LNCaP clone FGC (cell line): ENCODE results near the gene IGF1R.

Experiments
- DNase-seq: peaks from one replicate; pipeline ENCODE4 v3.0.0-alpha.2; 2011; ENCODE audit warnings: low read depth
- H3K4me3 ChIP-seq: 2 replicates; pipeline ENCODE4 v1.5.1; 2011; ENCODE audit warnings: mild to moderate bottlenecking, low read depth, low read length, control low read depth
- TF ChIP-seq, protein P1 (sequence below): IDR thresholded peaks from 2 replicates; pipeline ENCODE4 v1.5.1; 2012; ENCODE audit warnings: mild to moderate bottlenecking; ENCODE audit not compliant: control insufficient read depth, insufficient read depth; ENCODE audit errors: extremely low read depth

IGF1R gene

DNA sequence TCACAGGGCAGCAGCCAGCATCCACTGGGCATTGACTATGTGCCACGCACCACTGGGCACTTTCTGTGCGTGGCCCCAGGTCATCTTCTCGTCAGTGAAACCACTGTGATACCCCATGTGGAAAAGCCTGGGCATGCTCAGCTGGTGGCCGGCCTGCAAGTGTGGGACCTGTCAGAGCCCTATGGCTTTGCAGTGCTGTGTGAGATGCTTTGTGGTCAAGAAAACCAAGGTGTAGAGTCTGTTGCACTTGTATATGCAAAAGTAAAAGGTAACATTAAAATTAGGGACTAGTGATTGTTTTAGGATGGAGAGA, 289.7 kb downstream of the IGF1R start:
- TF ChIP-seq, protein P1, sequence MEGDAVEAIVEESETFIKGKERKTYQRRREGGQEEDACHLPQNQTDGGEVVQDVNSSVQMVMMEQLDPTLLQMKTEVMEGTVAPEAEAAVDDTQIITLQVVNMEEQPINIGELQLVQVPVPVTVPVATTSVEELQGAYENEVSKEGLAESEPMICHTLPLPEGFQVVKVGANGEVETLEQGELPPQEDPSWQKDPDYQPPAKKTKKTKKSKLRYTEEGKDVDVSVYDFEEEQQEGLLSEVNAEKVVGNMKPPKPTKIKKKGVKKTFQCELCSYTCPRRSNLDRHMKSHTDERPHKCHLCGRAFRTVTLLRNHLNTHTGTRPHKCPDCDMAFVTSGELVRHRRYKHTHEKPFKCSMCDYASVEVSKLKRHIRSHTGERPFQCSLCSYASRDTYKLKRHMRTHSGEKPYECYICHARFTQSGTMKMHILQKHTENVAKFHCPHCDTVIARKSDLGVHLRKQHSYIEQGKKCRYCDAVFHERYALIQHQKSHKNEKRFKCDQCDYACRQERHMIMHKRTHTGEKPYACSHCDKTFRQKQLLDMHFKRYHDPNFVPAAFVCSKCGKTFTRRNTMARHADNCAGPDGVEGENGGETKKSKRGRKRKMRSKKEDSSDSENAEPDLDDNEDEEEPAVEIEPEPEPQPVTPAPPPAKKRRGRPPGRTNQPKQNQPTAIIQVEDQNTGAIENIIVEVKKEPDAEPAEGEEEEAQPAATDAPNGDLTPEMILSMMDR, result no peak
- DNase-seq, result no peak

DNA sequence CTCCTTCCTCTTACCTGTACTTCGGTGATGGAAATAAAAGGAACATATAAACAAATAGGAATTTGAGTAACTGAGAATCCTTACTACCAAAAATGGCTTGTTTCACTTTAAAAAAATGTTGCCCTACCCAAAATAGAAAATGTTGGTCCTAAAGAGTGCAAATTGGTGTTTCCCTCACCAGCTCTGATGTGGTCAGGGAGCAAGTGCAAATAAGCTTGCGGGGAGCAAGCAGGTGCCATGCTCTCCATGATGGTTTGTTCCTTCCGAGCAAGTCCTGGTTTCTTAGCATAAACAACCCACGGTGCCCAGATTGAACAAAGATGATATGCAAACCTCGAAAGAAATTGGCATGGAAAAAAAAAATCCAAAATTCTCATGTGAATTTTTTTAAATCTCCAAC, 290.5 kb downstream of the IGF1R start:
- TF ChIP-seq, protein P1, result no peak
- no peak overlapping the region for H3K4me3 ChIP-seq
- no peak for DNase-seq

More for the DNA sequence above, 289.7 kb downstream of the IGF1R start:
- no peak overlapping the region for H3K4me3 ChIP-seq

DNA sequence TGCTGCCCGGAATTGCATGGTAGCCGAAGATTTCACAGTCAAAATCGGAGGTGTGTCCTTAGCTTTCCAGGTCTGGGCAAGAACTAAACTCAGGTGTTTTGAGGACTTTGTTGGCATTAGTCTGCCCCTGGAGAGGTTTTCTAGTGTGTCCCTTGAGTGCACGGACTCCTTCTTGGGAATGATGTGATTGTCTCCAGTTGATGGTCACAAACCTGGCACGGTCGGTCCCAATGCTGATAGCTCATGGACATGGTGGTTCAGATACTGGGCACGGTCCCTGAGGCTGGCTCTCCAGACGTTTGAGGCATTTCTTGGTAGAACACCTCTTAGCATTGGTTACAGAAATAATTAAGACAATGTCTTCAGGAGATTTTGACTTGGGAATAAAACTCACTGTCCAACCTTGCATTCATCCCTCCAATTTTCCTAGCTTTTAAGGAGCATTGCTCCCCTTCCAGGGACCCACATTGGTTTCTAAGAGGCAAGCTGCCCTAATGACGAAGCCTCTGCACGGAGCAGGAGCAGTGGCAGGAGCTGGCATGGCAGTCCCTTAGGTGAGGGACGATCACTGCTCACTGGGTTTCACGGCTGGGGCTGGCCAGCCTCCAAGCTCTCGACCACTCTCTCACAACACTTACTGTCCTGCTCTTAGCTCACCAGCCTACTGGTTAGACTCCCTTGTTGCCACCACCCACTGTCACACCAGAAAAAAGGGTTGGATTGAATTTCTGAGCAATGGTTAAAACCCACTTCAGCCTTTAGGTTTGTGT, 291.2 kb downstream of the IGF1R start:
- H3K4me3 ChIP-seq, result no peak overlapping the region
- DNase-seq, result no peak
- TF ChIP-seq, protein P1, result no peak

DNA sequence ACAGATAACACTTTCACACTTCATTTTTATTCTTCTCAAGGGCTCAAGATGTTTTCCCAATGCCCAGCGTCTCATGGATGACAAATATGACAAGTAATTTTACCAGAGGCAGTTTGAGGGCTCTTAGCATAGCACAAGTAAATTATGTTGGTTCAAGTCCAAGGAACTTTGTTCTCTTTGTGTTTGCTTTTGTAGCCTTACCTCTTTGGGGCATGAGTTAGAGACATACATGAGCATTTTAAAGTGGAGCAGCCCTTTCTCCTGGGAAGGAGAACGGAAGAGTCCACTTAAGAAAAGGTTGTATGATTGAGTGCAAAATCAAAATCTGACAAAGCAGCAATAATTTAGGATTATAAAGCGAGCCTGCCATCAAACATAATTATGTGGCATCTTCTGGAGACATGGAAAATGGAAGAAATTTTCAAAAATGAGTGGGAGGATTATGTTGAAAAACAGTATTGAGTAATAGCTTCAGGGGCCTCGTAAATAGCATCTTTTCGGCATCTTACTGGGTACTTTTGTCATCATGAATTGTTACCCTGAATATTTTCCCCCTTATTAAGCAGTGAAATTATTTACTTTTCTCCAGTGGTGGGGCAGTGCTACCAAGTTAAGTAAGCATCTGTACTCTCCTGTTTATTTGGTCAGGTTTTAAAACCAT, 293.4 kb downstream of the IGF1R start:
- TF ChIP-seq, protein P1, result no peak
- DNase-seq, result peak; percentile 78

DNA sequence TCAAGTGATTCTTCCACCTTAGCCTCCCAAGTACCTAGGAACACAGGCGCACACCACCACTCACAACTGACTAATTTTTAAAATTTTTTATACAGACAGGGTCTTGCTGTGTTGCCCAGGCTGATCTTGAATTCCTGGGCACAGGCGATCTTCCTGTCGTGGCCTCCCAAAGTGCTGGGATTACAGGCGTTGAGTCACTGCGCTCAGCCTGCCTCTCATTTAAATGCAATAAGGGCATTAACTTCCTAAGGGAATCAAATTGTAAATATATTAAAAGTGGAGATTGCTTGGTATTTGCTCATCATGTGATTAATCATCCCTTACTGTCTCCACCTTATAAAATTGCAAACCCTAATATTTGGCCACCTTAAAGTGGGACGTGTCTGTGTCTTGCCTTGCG, 294.1 kb downstream of the IGF1R start:
- no peak for DNase-seq
- no peak overlapping the region for H3K4me3 ChIP-seq
- TF ChIP-seq, protein P1, result no peak

More for the DNA sequence above, 293.4 kb downstream of the IGF1R start:
- no peak overlapping the region for H3K4me3 ChIP-seq

DNA sequence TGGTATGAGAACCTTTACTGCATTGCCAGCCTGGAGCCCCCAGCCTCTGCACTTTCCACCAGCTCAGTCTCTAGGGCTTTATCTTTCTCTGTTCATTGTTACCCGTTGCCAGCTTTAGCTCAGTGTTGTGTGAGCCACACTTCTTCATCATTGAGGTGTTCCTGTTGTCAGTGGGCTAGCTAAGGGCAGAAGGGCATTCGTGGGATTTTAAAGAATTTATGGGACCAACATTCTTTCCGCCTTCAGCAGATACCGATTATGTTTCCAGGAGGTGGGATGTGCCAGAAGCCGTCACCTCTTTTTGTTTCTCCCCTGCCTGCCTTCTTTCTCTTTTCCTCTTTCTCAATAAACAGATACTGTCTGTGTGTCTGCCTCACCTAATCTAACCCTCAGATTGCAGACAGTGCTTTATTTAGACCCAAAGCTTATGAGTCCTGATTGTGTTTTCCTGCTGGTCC, 294.7 kb downstream of the IGF1R start:
- no peak for DNase-seq
- no peak overlapping the region for H3K4me3 ChIP-seq
- TF ChIP-seq, protein P1, result no peak
